OCI-M1 (cell line): ENCODE measurements around the gene CCDC33.

Experiments used
- DNase-seq: peaks from one replicate; lab custom pipeline; 2025; lab: John Stamatoyannopoulos, UW

CCDC33 gene

DNA sequence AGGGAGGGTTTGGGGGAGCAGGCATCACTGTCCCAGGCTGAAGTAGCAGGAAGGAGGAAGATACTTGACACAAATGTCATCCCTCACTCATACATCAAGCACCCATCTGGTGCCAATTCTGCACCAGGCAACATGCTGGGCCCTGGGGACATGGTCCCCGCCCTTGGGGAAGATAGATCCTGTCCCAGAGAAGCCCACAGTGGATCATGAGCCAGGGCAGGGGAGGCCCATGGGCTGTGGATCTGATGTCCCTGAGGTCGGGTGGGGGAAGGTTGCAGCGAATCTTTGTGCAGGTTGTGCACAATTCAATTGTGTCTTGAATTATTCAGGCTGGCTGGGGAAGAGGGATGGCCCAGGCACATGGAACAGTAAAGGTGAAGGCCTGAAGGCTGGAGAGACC, 6.4 kb upstream of the CCDC33 start:
- no peak for DNase-seq

DNA sequence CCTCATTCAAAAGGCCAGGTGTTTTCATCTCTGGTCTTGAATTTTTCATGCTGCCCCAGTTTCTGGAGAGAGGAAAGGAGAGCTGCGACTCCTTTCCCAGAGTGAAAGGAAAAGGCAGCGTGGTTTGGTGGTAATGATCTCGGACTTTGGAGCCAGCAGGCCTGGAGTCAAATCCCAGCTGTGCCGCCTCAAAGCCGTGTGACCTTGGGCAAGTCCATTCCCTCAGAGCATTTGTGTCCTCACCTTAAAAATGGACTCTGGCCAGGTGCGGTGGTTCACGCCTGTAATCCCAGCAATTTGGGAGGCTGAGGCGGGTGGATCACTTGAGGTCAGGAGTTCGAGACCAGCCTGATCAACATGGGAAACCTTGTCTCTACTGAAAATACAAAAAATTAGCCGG, 4.7 kb upstream of the CCDC33 start:
- no peak for DNase-seq

DNA sequence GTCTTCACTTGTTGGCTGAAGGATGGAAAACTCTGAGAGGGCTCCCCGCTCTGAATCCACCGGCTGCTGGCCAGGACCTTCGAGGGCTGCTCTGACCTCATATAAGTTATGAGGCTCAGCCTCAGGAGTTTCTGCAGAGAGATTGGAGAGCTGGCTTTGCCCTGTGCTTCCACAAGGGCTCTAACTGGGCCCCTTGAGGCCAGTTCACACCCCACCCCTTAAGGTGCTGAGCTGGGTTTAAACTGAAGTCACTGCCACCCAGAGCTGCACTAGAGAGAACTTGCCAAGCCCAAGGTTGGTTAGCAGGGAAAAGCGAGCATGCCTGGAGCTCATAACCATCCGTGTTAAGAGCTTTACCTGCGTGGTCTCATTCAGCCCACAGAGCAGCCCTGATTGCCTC, 2.8 kb upstream of the CCDC33 start:
- DNase-seq, result no peak

DNA sequence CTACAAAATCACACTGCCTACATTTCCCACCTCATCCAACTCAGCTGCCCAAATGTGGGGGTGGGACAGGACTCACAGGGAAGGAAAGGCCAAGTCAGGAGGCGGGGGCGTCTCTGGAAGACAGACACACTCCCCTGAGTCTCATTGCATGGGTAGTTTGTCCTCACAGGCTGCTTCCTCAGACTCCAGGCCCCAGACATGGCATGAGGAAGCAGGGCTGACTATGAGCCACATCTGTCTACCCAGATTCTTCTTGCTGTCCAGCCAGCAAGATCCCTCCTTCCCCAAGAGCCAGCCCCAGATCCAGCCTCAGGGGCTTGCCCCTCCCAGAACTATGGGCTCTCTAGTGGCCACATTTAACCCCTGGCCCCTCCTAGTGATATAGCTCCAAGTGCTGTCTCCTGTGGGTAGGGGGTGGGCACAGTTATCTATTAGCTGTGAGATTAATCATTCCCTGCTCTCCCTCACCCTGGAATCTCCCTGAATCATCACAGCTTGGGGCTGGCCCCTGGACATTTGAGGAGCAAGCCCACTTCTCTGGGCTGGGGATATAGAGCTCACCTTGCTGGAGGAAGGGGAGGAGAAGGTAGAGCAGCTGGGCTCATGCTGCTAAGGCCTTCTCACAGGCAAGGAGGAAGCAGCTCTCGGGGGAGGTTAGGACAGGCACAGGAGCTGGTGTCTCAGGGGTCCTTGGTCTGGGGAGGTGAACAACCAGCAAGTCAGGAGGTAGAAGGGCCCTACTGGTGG, 2.1 kb upstream of the CCDC33 start:
- no peak for DNase-seq

DNA sequence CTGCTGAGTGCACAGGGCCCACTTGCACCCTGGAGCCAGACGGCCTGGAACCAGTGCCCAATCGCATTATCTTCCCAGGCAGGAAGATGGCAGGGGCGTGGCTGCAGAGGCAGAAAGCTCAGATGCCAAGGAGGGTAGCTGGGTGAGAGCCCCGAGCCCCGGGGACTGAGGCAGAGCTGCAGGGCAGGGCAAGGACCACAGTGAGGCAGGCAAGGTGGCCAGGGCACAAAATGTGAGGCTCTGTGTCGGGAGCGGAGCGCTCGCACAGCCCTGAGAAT, 1.6 kb upstream of the CCDC33 start:
- DNase-seq, result no peak

DNA sequence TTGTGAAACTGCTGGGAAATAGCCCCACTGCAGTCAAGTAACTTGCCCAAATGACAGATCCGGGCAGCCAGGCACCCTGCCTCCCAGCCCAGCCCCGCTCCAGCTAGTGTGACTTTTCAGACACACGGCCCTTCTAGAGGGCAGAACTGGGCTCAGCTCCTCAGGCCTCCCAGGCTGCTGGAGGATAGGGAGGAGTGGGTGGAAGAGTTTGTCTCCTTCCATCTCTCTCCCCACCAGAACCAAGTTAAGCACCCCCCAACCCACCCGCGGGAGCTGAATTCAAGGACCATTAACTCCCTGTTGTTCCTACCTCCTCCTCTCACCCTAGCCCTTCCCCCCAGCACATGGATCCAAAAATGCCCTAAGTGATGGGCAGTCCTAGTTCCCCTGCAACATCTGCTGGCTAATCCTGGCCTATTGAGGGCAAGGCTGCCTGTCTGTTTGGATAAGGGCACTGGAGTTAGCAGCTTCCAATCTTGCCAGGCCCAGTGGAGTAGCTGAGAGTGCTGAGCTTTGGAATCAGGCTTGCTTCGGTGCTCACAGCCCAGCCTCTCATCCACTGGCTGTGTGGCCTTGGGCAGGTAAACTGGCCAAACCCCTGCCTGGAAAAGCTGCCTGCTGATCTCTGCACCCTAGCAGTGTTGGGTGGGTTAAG, 3.1 kb downstream of the CCDC33 start:
- no peak for DNase-seq

DNA sequence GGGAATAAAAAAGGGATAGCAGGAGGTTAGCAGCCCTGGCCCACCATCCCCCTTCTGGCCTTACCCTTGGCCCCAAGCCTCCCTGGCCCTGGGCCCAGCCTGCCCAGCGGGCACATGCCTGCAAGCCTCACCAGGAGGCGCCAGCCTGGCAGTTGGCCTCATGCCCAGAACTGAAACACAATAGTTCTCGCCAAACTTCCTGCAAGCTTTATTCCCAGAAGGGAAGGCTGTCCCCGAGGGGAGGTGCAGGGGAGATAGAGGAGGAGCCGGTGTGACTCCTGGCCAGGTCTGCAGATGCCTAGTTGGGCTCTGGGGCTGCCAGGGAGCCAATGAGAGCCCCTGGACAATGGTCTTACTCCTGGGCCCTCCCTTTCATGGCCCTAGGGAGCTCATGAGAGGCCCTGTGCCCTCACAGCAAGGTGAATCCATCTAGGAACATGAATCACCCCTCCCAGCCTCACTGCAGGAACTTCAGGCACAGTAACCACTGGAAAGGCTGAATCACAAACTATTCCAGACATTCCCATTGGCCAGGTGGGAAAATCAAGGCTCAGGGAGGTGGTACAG, 4.0 kb downstream of the CCDC33 start:
- DNase-seq, result no peak

DNA sequence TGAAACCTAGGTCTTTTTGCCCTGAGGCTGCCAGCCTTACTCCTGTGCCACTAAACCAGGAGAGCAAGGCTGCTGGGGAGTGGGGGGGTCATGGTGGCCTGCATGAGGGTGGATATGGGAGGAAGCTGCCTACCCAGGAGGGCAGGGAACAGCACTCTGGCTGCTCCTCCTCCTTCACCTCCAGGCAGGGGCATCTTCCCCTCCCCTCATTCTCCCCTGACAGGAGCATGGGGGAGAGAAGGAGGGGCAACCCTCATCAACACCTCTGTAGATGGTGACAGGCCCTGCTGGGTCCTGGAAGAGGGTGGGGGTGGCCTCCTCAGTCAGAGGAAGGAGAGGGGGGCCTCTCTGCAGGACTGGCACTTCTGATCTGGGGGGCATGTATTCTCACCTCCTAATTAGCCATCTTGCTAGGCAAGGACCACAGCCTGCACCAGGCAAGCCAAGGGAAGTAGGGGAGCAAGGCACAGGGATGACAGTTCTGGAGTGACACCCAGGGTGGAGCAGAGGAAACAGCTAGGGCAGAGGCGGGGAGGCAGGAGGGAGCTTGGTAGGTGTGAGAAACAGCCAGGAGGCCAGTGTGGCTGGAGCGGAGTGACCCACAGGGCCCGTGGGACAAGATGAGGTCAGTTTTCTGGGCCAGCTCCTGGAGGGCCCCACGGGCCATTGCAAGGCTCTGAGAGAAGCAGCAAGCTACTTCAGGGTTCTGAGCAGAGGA, 4.9 kb downstream of the CCDC33 start:
- no peak for DNase-seq

DNA sequence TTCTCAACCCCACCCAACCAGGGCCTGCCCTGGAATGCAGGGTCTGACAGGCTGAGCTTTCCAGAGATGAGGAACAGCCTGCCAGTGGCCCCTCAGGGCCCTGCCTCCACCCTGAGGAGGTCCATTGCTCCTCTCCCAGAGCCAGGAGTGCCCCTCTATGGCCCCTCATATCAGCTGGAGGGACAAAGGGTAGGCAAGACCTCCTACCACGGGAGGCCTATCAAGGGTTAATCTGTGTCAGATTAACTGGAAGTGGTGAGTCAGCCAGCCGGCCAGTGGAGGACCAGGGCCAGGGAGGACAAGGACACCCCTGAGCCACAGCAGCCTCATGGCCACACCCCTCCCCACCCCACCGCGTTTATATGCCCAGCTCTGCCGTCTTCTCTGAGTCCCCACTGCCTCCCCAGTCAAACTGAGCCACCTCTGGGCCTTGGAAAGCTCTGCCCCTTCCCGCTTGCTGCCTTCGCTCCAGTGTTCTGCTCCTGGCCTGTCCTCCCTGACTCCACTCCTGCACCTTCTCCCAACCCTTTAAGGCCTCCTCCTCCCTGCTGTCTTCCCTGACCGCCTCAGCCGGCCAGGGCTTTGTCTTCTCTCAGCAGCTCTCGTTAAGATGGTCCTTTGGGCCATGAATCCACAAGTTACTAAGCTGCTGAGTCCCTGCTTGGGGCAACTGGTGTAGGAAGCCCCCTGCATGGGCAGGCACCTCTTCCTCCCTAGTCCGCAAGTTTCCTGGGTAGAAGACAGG, 6.5 kb downstream of the CCDC33 start:
- DNase-seq, result no peak

DNA sequence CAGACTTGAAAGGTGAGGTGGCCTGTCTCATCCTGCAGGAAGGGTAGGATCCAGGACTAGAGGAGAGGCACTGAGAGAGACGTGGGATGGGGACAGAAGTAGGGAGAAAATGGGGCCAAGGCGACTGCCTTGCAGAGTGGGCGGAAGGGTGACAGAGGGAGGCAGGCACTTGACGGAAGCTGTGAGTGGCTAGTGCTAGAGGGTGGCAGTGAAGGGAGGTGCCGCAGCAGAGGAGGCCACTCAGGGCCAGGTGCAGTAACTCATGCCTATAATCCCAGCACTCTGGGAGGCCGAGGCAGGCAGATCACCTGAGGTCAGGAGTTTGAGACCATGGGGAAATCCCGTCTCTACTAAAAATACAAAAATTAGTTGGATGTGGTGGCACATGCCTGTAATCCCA, 7.3 kb downstream of the CCDC33 start:
- no peak for DNase-seq

DNA sequence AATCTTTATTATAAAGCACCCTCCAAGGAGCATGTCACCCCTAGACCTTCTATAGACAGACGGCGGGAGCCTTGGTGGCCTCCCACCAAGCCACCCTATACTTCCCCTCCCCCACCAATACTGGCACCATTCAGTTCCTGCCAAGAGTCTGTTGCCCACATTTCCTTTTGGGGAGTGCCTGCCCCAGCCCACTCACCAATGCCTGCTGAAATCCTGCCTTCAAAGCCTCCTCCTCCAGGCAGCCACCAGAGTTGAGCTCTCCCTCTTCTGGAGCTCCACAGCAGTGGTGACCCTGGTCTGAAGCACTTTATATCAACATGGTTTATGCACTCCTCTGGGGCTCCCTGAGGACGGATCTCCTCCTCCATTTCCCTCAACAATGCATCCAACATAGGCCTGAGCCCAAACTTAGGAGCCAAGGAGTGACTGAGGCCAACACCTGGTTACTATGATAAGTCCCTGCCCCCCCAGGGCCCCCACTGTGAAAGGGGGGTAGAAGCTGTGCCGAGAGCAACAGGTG, 8.8 kb downstream of the CCDC33 start:
- no peak for DNase-seq

DNA sequence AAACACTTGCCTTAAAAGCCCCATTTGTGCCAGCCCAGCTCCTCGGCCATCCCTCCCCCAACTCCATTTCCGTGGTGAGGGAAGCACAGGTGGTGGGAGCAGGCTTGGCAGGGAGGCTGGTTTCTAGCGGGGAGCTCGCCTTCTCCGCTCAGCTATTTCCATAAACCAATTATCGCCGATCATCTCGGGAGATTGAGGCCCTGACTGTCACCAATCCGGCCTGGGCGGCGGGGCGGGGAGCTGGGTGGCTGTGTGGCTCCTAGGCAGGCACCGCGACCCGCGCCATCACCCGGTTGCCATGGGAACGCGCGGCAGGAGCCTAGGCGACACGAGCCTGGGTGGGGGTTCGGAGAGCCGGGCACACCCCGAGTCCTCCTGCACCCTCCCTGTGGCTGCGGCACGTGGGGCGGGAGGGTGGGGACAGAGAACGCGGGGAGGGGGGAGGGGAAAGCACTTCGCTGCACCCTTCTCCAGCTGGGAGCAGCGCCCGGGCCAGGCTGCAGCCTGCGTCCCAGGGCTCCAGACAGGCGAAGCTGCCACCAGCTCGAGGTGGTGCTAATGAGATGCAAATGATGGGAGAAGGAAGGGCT, 9.3 kb downstream of the CCDC33 start:
- DNase-seq, result no peak

DNA sequence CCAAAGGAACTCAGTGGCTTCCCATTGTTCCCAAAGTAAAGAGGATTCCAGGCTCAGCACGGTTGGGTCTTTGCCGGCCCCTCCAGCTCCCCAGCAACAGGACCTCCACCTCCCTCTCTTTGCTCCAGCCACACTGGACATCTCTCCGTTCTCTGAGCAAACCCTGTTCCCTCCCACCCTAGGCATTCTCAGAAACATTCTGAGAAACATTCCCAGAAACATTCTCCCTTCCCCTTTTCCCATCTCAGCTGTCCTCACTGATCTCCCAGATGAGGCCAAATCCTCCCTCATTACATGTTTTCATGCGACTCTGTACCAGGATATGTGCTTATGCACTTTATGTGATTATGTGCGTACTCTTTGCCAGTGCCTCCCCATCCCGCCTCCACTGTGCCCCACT, 14.1 kb downstream of the CCDC33 start:
- DNase-seq, result no peak

DNA sequence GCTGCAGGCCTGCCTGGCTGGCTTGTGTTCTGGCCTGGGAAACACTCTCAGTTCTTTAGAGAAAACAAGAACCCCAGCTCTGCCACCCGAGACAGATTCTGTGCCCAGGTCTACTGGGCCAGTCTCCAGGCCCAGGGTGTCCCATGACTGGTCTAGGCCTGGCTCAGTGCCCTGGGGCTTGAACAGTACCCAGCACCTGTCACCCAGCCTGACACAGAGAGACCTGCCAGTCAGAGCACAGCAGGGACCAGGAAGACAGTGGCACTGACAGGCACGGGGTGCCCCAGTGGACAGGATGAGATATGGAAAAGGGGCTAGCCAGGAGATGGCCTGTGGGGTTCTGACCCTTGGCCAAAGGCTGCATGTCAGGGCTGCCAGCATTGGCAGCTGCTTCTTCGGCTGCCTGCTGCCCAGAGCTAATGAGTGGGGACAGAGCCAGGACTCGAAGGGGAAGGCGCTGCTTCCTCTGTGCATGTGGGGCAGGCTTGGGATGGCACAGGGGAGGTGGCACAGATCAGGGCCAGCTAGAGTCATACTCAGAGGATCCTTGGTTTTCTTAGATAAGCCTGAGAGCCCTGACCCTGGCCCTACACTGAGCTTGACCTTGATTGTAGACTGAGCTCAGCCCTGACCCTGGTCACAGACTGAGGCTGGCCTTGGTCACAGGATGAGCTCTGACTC, 15.1 kb downstream of the CCDC33 start:
- no peak for DNase-seq

DNA sequence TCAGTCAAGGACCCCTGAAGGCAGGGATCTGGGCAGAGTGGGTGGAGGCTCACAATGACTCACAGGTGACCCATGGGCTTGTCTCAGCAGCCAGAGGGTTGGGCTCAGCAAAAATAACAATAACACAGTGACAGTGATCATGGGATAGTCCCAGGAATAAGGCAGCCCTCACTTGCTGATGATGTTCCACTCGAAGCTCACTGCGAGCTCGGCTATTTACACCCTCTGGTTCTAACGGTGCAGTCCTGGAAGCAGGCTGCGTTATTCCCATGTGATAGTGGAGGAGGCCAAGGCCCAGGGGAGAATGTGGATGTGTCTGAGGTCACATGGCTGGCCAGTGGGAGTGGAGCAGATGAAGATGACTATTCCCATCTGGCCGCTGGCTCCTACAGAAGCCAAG, 16.2 kb downstream of the CCDC33 start:
- no peak for DNase-seq

DNA sequence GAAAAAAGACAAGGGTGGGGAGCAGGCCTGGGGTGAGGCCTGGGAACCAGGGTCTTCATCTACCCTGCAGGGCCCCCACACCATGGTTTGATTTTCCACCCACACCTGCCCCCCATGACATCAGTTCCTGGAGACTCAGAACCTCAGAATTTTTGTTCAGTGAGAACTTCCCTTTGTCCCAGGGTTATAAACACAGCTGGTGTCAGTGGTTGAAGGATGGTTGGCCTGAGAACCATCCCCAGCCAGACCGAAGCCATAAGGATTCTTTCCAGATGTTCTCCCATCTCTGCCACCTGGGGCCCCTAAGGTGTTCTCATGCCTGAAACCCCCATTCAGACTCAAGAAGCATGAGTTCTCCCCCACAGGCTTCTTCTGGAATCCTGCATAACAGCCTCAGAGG, 16.6 kb downstream of the CCDC33 start:
- no peak for DNase-seq

DNA sequence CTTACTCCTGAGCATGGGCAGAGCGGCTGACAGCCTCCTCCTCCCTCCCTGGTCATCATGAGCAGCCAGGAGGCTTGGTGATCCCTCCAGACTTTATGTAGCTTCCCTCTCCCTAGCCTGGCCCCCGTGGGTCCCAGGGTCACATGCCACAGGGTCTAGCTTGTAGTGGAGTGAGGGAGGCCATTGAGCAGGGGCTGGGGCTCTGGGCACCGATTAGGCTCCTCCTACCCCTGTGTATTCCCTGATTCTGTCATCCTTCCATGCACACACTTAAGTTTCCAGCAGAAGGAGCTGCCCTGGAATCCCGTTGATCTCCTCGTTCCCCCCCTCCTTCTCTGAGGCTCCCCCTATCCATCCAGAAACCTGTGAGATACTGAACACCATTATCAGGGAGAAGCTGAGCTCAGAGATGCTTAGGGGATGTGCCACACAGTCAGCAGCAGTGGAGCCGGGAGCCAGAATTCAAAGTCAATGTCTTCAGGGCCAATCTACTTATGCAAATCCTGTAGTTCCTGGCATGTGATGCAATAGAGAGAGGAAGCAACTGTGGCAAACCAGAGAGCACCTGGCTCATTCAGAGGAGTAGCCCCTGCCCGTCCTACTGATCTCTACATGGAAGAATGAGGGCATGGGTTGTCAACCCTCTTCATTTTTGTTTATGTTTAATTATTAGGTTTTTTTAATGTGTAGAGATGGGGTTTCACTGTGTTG, 17.2 kb downstream of the CCDC33 start:
- DNase-seq, result no peak

DNA sequence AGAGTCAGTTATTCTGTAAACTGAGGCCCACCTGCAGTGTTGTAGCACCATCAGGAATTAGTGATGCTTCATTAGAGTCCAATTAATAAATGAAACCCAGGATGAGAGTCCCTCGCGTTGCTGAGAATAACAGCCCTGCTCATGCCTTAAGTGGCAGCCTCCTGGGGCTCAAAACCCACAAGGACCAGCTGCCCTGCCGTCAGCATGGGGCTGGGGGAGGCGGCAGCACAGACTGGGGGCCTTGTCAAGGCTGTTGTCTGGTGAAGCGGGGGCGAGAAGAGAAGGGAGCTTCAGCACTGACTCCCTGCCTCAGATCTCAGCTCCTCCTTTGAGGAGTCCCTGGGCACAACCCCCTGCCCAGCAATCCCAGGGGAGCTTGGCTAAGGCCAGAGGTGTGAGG, 21.0 kb downstream of the CCDC33 start:
- DNase-seq, result no peak

DNA sequence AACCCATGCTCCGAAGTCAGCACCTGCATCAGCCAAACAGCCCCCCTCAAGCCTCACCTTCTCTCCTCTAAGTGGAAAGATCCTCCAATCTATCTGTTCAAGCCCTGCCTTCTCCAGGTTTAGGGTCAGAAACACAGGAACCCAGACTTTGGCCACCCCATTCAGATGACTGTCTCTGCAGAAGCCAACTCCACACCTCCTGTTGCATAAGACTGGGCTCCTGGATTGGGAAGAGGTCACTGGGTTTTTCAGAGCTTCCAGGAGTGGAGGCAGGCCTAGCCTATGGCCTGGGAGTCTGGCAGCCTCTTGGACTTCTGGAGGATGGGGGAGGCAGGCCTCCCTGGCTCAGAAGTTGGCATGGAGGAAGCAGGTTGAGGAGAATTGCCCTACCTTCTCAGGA, 21.5 kb downstream of the CCDC33 start:
- no peak for DNase-seq

DNA sequence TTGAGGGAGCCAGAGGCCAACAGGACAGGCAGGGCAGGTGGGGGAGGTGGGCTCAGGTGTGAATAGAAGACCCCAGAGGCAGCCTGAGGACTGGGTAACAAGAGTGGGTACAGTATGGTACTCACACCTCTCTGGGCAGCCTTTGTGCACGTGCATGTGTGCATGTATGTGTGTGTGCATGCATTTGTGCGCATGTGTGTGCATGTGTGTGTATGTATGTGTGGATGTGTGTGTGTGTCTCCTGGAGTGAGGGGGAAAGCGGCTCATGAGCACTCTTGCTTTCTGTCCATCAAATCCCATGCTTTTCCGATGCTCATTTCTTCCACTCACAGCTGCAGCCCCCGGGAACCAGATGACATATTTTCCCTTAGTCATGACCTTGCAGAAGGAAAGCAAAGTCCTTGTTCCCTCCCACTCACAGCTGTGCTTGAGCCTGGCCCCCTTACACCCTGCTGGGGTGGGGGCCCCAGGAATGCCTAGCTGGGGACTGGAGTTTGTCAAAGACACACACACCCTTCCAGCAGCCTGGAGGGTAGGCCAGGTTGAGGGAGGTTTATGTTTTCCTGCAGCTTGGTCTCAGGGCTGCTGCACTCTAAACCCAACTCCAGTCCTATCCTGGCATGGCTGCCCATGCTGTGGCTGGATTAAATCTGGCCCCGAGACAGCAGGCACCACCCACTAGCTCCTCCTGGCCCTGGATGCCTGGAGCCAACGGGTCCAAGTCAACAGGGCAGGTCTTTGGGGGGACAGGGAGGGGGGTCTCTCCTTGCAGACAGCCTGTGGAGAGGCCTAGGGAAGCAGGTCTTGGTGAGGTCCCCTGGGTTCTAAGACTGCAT, 22.5 kb downstream of the CCDC33 start:
- DNase-seq, result no peak
